B cell (primary cell): Measurements from ENCODE around the gene ADGRV1. TPM values are rescaled to one million over a fixed set of nuclear protein-coding genes. Genes with fewer than 3 reads are reported as not detected.

Source experiments
- ATAC-seq: fragments of 200-7000 bp; cut with Tn5 transposase; one replicate; pipeline ENCODE4 v1.10.0; 2021; ENCODE audit warnings: low read depth, mild to moderate bottlenecking, moderate number of reproducible peaks, moderate library complexity
- CTCF ChIA-PET: fragments of 350-600 bp; sonication (Branson Sonifier 250); formaldehyde crosslinking; loops from one replicate; lab custom pipeline; 2021; ENCODE audit warnings: antibody characterized with exemption, inconsistent platforms; lab: Charles Lee
- POLR2A ChIA-PET: fragments of 350-600 bp; sonication (Branson Sonifier 250); formaldehyde crosslinking; loops from one replicate; lab custom pipeline; 2021; ENCODE audit warnings: antibody characterized with exemption; lab: Charles Lee
- DNase-seq: peaks from one replicate; pipeline ENCODE4 v3.0.0; 2013
- H2AFZ ChIP-seq: 2 replicates; pipeline ENCODE4 v1.6.1; 2012; ENCODE audit warnings: mild to moderate bottlenecking, low read depth, low read length; ENCODE audit not compliant: insufficient read depth, poor library complexity, severe bottlenecking
- H3K27ac ChIP-seq, 2 donors: 1 replicate in 1 of 2; 2 replicates in 1 of 2; pipeline ENCODE4 v1.5.1; 2012 to 2013; ENCODE audit warnings: low read length in 2 of 2, mild to moderate bottlenecking in 2 of 2, moderate library complexity in 1 of 2
- H3K27me3 ChIP-seq, 4 experiments: fragments of 200-600 bp in 1 of 4; sonication (generic) in 1 of 4; replicated peaks in 1 of 4; 1 replicate in 2 of 4; 2 replicates in 2 of 4; pipeline versions ENCODE4 v1.6.1 to v1.7.0; 2013 to 2016; ENCODE audit warnings: low read length in 3 of 4, mild to moderate bottlenecking in 2 of 4, mixed read lengths in 1 of 4, moderate library complexity in 1 of 4; ENCODE audit not compliant: insufficient read depth in 4 of 4, control insufficient read depth in 3 of 4; ENCODE audit errors: control extremely low read depth in 1 of 4
- H3K36me3 ChIP-seq, 2 experiments: replicated peaks in 1 of 2; 1 replicate in 1 of 2; 2 replicates in 1 of 2; pipeline versions ENCODE4 v1.6.1 to v1.7.1; 2013; ENCODE audit warnings: low read length in 1 of 2; ENCODE audit not compliant: insufficient read depth in 2 of 2, control insufficient read depth in 1 of 2; ENCODE audit errors: control extremely low read depth in 1 of 2, extremely low read depth in 1 of 2
- H3K4me1 ChIP-seq, 2 donors: fragments of 200-600 bp in 1 of 2; sonication (generic) in 1 of 2; 1 replicate in 1 of 2; 2 replicates in 1 of 2; pipeline versions ENCODE4 v1.5.1 to v1.6.1; 2013 to 2017; ENCODE audit warnings: low read length in 2 of 2; ENCODE audit not compliant: control insufficient read depth in 2 of 2, insufficient read depth in 2 of 2
- H3K4me2 ChIP-seq: replicated peaks from 2 replicates; pipeline ENCODE3; 2012; ENCODE audit warnings: mild to moderate bottlenecking, low read depth, low read length; ENCODE audit not compliant: poor library complexity, severe bottlenecking
- H3K4me3 ChIP-seq, 5 experiments: fragments of 200-600 bp in 1 of 5; sonication (generic) in 1 of 5; 1 replicate in 3 of 5; 2 replicates in 2 of 5; pipeline versions ENCODE4 v1.5.1 to v1.7.0; 2011 to 2016; ENCODE audit warnings: low read length in 4 of 5, mild to moderate bottlenecking in 4 of 5, low read depth in 2 of 5, control low read depth in 1 of 5, moderate library complexity in 1 of 5; ENCODE audit not compliant: insufficient read depth in 1 of 5; ENCODE audit errors: control extremely low read depth in 1 of 5, extremely low read depth in 1 of 5
- H3K79me2 ChIP-seq: fragments of 200-600 bp; sonication (generic); one replicate; pipeline ENCODE4 v1.6.0; 2016; ENCODE audit warnings: low read length; ENCODE audit not compliant: control insufficient read depth, insufficient read depth
- H3K9ac ChIP-seq: fragments of 200-600 bp; sonication (generic); 2 replicates; pipeline ENCODE4 v1.6.1; 2017; ENCODE audit warnings: mild to moderate bottlenecking, low read length, moderate library complexity
- H3K9me3 ChIP-seq, 3 donors: one replicate each; pipeline versions ENCODE4 v1.6.1 to v1.7.1; 2013; ENCODE audit warnings: low read length in 2 of 3; ENCODE audit not compliant: control insufficient read depth in 2 of 3, insufficient read depth in 1 of 3; ENCODE audit errors: control extremely low read depth in 1 of 3
- H4K20me1 ChIP-seq: 2 replicates; pipeline ENCODE4 v1.6.0; 2012; ENCODE audit warnings: mild to moderate bottlenecking, low read length; ENCODE audit not compliant: insufficient read depth, control insufficient read depth, poor library complexity, severe bottlenecking
- H3K27ac Mint-ChIP-seq: one replicate; pipeline ENCODE4 v1.8.0; 2021; ENCODE audit warnings: mixed read lengths
- H3K27me3 Mint-ChIP-seq: one replicate; pipeline ENCODE4 v1.8.0; 2021; ENCODE audit warnings: mixed read lengths
- H3K4me1 Mint-ChIP-seq: one replicate; pipeline ENCODE4 v1.8.0; 2021; ENCODE audit warnings: mixed read lengths
- H3K4me3 Mint-ChIP-seq: one replicate; pipeline ENCODE4 v1.8.0; 2021; ENCODE audit warnings: mixed read lengths
- H3K9me3 Mint-ChIP-seq: one replicate; pipeline ENCODE4 v1.8.0; 2022; ENCODE audit warnings: mixed read lengths; ENCODE audit not compliant: insufficient read depth
- CTCF ChIP-seq: fragments of 200-600 bp; IDR thresholded peaks from one replicate; pipeline ENCODE4 v1.8.0; 2022; ENCODE audit warnings: antibody characterized with exemption, mild to moderate bottlenecking
- EZH2 ChIP-seq: IDR thresholded peaks from 2 replicates; pipeline ENCODE4 v1.6.1; 2012; ENCODE audit warnings: borderline replicate concordance, low read depth, mild to moderate bottlenecking, moderate library complexity, low read length; ENCODE audit not compliant: insufficient read depth, poor library complexity, severe bottlenecking
- whole genome bisulfite sequencing: methylation state at CpG from one replicate; pipeline ENCODE4 v1.1.5; 2013; ENCODE audit warnings: missing lambda C conversion rate; ENCODE audit not compliant: insufficient coverage; 5-methylcytosine and 5-hydroxymethylcytosine counted together
- intact Hi-C: fragments of 100-400 bp; cut with micrococcal nuclease; formaldehyde crosslinking; loops from one replicate; pipeline ENCODE4 v1.10.0; 2022
- polyA plus RNA-seq: library from polyadenylated mRNA; depleted of rRNA; stranded (reverse); fragments of >200 nt; gene quantifications from 2 replicates; pipeline ENCODE4 v1.2.3, GENCODE V29; 2012
- total RNA-seq, 2 donors: library from RNA; stranded (reverse); fragments of 120-200 nt in 1 of 2; gene quantifications; 1 replicate in 1 of 2; 2 replicates in 1 of 2; pipeline versions ENCODE4 v1.2.3 to v1.2.4, GENCODE V29; 2013 to 2022

Gene ADGRV1
- total and polyA plus RNA-seq, 2 donors (not counting 1 experiment from before 2014, with no cell fraction given) = 0.07 TPM; not detected in 1

GRCh38 chr5:90675222-90675621 is 116.6 kb downstream of the ADGRV1 start:
- ChIA-PET CTCF (no interaction called here), POLR2A (no interaction called here)
- no peaks in the 10 kb centered on the region for H3K4me1 Mint-ChIP-seq
- H3K9me3 Mint-ChIP-seq = no peaks in the 10 kb centered on the region
- no peak overlapping the region for H3K4me3 ChIP-seq
- TF ChIP-seq CTCF (no peak), EZH2 (no peak)
- intact Hi-C loops = no loop called here
- H3K4me2 ChIP-seq = no peak overlapping the region
- no peak for DNase-seq
- H3K4me3 Mint-ChIP-seq = no peak overlapping the region
- H3K27ac ChIP-seq = no peak overlapping the region
- H2AFZ ChIP-seq = no peak overlapping the region
- H3K27me3 Mint-ChIP-seq = no peaks in the 10 kb centered on the region
- no peaks in the 10 kb centered on the region for H3K9me3 ChIP-seq
- no peaks in the 10 kb centered on the region for H3K27me3 ChIP-seq
- 87% methylated on average over 4 of the region's 8 CpGs for WGBS
- H3K9ac ChIP-seq = no peak overlapping the region
- no peaks in the 10 kb centered on the region for H3K36me3 ChIP-seq
- H3K79me2 ChIP-seq = no peaks in the 10 kb centered on the region
- H4K20me1 ChIP-seq = no peaks in the 10 kb centered on the region
- ATAC-seq = no peak
- H3K27ac Mint-ChIP-seq = no peak overlapping the region
- H3K4me1 ChIP-seq = no peaks in the 10 kb centered on the region

- Histone ChIP-seq H2AFZ (no peak overlapping the region), H4K20me1 (no peaks in the 10 kb centered on the region), H3K27ac (no peak overlapping the region), H3K4me1 (no peaks in the 10 kb centered on the region), H3K79me2 (no peaks in the 10 kb centered on the region), H3K9me3 (no peaks in the 10 kb centered on the region), H3K27me3 (no peaks in the 10 kb centered on the region), H3K4me3 (no peak overlapping the region), H3K4me2 (no peak overlapping the region), H3K36me3 (no peaks in the 10 kb centered on the region), H3K9ac (no peak overlapping the region)
- Mint-ChIP-seq H3K27ac (no peak overlapping the region), H3K4me1 (no peaks in the 10 kb centered on the region), H3K9me3 (no peaks in the 10 kb centered on the region), H3K4me3 (no peak overlapping the region), H3K27me3 (no peaks in the 10 kb centered on the region)
- POLR2A ChIA-PET = no interaction called here
- no peak for DNase-seq
- no peak for ATAC-seq
- intact Hi-C loops = no loop called here
- TF ChIP-seq CTCF = no peak
- no peak for TF ChIP-seq EZH2
- CTCF ChIA-PET = no interaction called here
- 88% methylated on average over 2 of the region's 4 CpGs for WGBS
Measured at GRCh38 chr5:90680921-90681563, 122.4 kb downstream of the ADGRV1 start.
